Muscle of leg (tissue), 11 donors: ENCODE results near the gene ULK4. TPM values are rescaled to one million over a fixed set of nuclear protein-coding genes. Genes with fewer than 3 reads are reported as not detected.

Experiments used
- DNase-seq: peaks from one replicate; pipeline ENCODE4 v3.0.0; 2013
- H3K27ac ChIP-seq: one replicate; pipeline ENCODE4 v1.5.1; 2013; ENCODE audit warnings: mild to moderate bottlenecking, low read length, control low read depth
- H3K27me3 ChIP-seq: one replicate; pipeline ENCODE4 v1.6.1; 2013; ENCODE audit warnings: low read length; ENCODE audit not compliant: control insufficient read depth, insufficient read depth
- H3K36me3 ChIP-seq: one replicate; pipeline ENCODE4 v1.6.1; 2013; ENCODE audit warnings: low read length; ENCODE audit not compliant: control insufficient read depth, insufficient read depth
- H3K4me1 ChIP-seq: one replicate; pipeline ENCODE4 v1.6.1; 2013; ENCODE audit warnings: low read length; ENCODE audit not compliant: control insufficient read depth, insufficient read depth
- H3K4me3 ChIP-seq: one replicate; pipeline ENCODE4 v1.5.1; 2013; ENCODE audit warnings: low read length, control low read depth
- H3K9me3 ChIP-seq: replicated peaks from 2 replicates; pipeline ENCODE4 v1.6.1; 2013; ENCODE audit warnings: low read depth, low read length; ENCODE audit not compliant: control insufficient read depth
- WGBS: methylation state at CpG from one replicate; pipeline ENCODE4 v1.1.5; 2013; ENCODE audit warnings: missing lambda C conversion rate; ENCODE audit not compliant: insufficient coverage; 5-methylcytosine and 5-hydroxymethylcytosine counted together
- polyA plus RNA-seq, 8 donors: library from polyadenylated mRNA; unstranded; fragments of 120-200 nt; gene quantifications; one replicate each; pipeline versions ENCODE4 v1.2.1 to v1.2.3, GENCODE V29; 2013; ENCODE audit warnings: inconsistent platforms in 1 of 8, low replicate concordance in 1 of 8; ENCODE audit not compliant: insufficient read length in 8 of 8, insufficient read depth in 1 of 8
- total RNA-seq: library from RNA; stranded (reverse); fragments of 120-200 nt; gene quantifications from one replicate; pipeline ENCODE4 v1.2.4, GENCODE V29; 2013

ULK4 gene
- total and polyA plus RNA-seq, 9 donors = 2.2 to 5.6 (median 2.4) TPM

GRCh38 chr3:41598402-41599126, 363.3 kb downstream of the ULK4 start:
- no peak overlapping the region for H3K4me3 ChIP-seq
- H3K36me3 ChIP-seq = no peaks in the 10 kb centered on the region
- no peaks in the 10 kb centered on the region for H3K9me3 ChIP-seq
- H3K27ac ChIP-seq = no peak overlapping the region
- 17% methylated on average over 2 of the region's 8 CpGs for WGBS
- peaks cover 2% of the 10 kb centered on the region for H3K4me1 ChIP-seq
- no peaks in the 10 kb centered on the region for H3K27me3 ChIP-seq
- DNase-seq = peak; percentile 12

DNA sequence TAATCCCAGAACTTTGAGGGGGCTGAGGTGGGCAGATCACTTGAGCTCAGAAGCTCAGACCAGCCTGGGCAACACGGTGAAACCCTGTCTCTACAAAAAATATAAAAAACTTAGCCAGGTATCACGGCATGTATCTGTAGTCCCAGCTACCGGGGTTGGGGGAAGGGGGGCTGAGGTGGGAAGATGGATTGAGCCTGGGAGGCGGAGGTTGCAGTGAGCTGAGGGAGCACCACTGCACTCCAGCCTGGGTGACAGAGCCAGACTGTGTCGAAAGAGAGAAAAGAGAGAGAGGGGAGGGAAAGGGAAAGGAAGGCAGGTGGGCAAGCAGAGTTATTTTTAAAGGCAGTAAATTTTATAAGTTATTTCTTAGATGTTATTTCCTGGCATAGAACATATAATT, 368.1 kb downstream of the ULK4 start:
- Histone ChIP-seq H3K4me1 (peaks cover 2% of the 10 kb centered on the region), H3K27ac (no peak overlapping the region), H3K27me3 (no peaks in the 10 kb centered on the region), H3K36me3 (no peaks in the 10 kb centered on the region), H3K9me3 (no peaks in the 10 kb centered on the region), H3K4me3 (no peak overlapping the region)
- WGBS = 49% methylated on average over 3 of the region's 5 CpGs
- no peak for DNase-seq

DNA sequence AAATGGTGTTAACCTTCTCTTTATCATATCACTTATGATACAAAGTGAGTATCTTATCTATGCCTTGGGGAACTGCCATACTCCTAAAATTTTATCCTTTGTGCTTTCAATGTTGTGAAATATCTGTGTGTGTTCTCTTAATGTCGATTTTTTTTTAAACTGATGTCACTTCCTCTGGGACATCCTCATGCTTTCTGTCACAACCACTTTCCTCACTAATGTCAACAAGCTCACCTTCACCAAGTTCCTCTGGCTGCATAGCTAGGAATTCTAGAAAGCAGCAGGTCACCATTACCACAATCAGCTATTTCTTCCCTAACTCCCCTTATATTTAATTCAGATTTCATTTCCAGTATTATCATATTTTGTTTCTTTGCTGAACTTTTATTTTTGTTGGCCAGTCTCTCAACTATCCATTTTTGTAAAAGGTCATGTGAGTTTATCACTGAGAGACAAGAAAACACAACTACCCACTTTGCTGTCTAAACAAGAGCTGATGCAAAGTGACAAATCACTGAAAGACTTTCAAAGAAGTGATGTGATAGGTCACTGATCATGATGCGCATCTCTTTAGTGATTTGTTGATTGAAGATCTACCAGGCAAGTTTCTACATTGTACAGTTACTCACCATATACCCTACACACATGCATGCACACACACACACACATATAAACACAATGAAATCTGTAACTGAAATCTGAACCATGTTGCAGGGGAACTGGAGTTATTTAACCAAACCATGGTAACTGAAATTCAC, 369.0 kb downstream of the ULK4 start:
- DNase-seq = no peak
- peaks cover under 1% of the 10 kb centered on the region for H3K4me1 ChIP-seq
- no peak overlapping the region for H3K4me3 ChIP-seq
- WGBS = no CpG with 5 or more reads among the region's 2 CpGs
- no peaks in the 10 kb centered on the region for H3K9me3 ChIP-seq
- H3K27ac ChIP-seq = no peak overlapping the region
- no peaks in the 10 kb centered on the region for H3K27me3 ChIP-seq
- no peaks in the 10 kb centered on the region for H3K36me3 ChIP-seq

- H3K27me3 ChIP-seq = no peaks in the 10 kb centered on the region
- H3K4me3 ChIP-seq = no peak overlapping the region
- no peak for DNase-seq
- H3K9me3 ChIP-seq = no peaks in the 10 kb centered on the region
- H3K27ac ChIP-seq = no peak overlapping the region
- no peaks in the 10 kb centered on the region for H3K4me1 ChIP-seq
- H3K36me3 ChIP-seq = no peaks in the 10 kb centered on the region
- WGBS = no CpG with 5 or more reads among the region's 2 CpGs
Measured at GRCh38 chr3:41583014-41583413, 378.9 kb downstream of the ULK4 start.

- no peaks in the 10 kb centered on the region for H3K27me3 ChIP-seq
- no peaks in the 10 kb centered on the region for H3K4me1 ChIP-seq
- no peak for DNase-seq
- no peaks in the 10 kb centered on the region for H3K9me3 ChIP-seq
- H3K4me3 ChIP-seq = no peak overlapping the region
- no peak overlapping the region for H3K27ac ChIP-seq
- 87% methylated on average over 3 of the region's 4 CpGs for WGBS
- H3K36me3 ChIP-seq = no peaks in the 10 kb centered on the region
Measured at GRCh38 chr3:41581700-41582099, 380.2 kb downstream of the ULK4 start.

DNA sequence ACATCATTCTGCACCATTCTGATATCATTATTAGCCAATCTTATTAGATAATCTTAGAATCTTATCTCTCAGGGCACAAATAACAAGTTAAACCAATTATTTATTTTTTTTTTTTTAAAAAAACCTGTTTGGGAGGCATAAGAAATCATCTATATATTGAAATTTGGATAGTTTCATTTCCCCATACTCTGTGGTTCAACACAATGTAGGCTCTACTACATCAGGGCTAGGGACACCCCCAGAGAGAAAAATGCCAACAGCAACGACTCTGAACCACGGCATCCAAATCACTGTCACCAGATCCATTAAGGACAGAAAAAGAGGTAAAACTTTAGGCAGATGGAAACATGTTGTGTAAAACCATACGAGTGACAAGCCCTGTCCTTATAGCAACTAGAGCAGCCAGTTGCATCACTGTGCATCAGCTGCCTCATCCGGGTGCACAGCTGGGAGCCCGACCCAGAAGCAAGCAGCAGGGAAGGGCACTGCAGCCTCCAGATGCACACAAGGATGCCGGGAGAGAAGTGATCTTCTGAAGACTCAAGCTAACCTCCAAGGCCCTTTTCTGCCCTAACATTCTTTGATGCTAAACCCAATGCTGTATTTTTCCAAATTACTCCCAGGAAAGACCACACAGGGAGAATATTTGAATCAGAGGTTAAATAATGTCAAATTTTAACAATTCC, 381.5 kb downstream of the ULK4 start:
- H3K9me3 ChIP-seq = no peaks in the 10 kb centered on the region
- H3K27ac ChIP-seq = no peak overlapping the region
- no peaks in the 10 kb centered on the region for H3K27me3 ChIP-seq
- no peak for DNase-seq
- H3K4me1 ChIP-seq = peaks cover 4% of the 10 kb centered on the region
- H3K36me3 ChIP-seq = no peaks in the 10 kb centered on the region
- WGBS = 61% methylated on average over 4 of the region's 6 CpGs
- no peak overlapping the region for H3K4me3 ChIP-seq

- H3K36me3 ChIP-seq = no peaks in the 10 kb centered on the region
- no peak for DNase-seq
- no peaks in the 10 kb centered on the region for H3K27me3 ChIP-seq
- no peak overlapping the region for H3K4me3 ChIP-seq
- peaks cover 4% of the 10 kb centered on the region for H3K4me1 ChIP-seq
- H3K9me3 ChIP-seq = no peaks in the 10 kb centered on the region
- H3K27ac ChIP-seq = no peak overlapping the region
- WGBS = 75% methylated on average over 2 of the region's 6 CpGs
Measured at GRCh38 chr3:41579861-41580260, 382.0 kb downstream of the ULK4 start.

DNA sequence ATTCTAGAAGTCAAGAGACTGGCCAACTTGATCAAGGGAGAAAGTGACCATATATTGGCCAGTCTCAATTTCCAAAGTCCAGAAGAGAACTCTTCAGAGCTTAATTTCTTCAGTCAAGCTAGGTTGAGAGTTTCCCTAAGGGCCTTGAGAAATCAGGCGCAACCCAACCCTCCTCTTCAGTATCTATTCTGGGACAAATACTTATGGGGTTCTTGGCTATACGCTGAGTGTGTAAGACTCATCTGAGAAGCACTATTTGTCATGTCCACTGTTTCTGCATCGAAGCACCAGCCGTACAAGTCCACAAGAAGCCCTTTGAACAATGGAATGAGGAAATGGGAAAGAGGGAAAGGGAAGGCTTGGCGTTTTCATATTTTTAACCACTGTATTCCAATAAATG, 383.1 kb downstream of the ULK4 start:
- no peaks in the 10 kb centered on the region for H3K36me3 ChIP-seq
- 80% methylated on average over 2 of the region's 5 CpGs for WGBS

GRCh38 chr3:41575724-41576123, 386.2 kb downstream of the ULK4 start:
- H3K36me3 ChIP-seq = no peaks in the 10 kb centered on the region
- peaks cover 4% of the 10 kb centered on the region for H3K4me1 ChIP-seq
- DNase-seq = no peak
- no peak overlapping the region for H3K4me3 ChIP-seq
- H3K27ac ChIP-seq = no peak overlapping the region
- no peaks in the 10 kb centered on the region for H3K9me3 ChIP-seq
- no peaks in the 10 kb centered on the region for H3K27me3 ChIP-seq
- 57% methylated on average over 3 of the region's 3 CpGs for WGBS

More for the DNA sequence above, 383.1 kb downstream of the ULK4 start:
- H3K9me3 ChIP-seq = no peaks in the 10 kb centered on the region
- no peaks in the 10 kb centered on the region for H3K27me3 ChIP-seq
- DNase-seq = no peak
- peaks cover 4% of the 10 kb centered on the region for H3K4me1 ChIP-seq
- no peak overlapping the region for H3K27ac ChIP-seq
- H3K4me3 ChIP-seq = no peak overlapping the region

DNA sequence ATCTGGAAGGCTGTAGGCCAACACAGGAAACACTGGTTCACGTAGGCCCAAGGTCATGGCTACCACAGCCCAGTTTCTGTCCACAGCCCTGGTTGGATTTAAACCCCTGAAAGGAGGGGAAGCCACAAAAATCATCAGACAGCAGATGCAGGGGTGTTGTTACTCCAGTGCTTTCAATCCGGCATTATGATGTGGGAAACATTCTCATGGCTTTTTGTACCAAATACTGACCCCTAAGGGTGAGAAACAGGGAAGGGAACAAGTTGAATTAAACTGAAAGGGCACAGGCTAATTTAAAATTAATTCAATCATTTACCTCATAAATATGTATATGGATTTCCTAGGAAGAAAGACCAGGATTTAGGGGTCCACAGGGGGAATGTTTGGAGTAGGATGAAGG, 387.0 kb downstream of the ULK4 start:
- H3K27ac ChIP-seq = no peak overlapping the region
- WGBS = 38% methylated on average over 1 of the region's 2 CpGs
- no peaks in the 10 kb centered on the region for H3K27me3 ChIP-seq
- DNase-seq = no peak
- no peak overlapping the region for H3K4me3 ChIP-seq
- H3K4me1 ChIP-seq = peaks cover 4% of the 10 kb centered on the region
- H3K9me3 ChIP-seq = no peaks in the 10 kb centered on the region
- H3K36me3 ChIP-seq = no peaks in the 10 kb centered on the region
